Glomerular visceral epithelial cell (primary cell): ENCODE data around the gene IPO11.

Source experiments
- DNase-seq: peaks from one replicate; pipeline ENCODE4 v3.0.0-alpha.2; 2016; ENCODE audit errors: extremely low spot score

Gene IPO11

DNA sequence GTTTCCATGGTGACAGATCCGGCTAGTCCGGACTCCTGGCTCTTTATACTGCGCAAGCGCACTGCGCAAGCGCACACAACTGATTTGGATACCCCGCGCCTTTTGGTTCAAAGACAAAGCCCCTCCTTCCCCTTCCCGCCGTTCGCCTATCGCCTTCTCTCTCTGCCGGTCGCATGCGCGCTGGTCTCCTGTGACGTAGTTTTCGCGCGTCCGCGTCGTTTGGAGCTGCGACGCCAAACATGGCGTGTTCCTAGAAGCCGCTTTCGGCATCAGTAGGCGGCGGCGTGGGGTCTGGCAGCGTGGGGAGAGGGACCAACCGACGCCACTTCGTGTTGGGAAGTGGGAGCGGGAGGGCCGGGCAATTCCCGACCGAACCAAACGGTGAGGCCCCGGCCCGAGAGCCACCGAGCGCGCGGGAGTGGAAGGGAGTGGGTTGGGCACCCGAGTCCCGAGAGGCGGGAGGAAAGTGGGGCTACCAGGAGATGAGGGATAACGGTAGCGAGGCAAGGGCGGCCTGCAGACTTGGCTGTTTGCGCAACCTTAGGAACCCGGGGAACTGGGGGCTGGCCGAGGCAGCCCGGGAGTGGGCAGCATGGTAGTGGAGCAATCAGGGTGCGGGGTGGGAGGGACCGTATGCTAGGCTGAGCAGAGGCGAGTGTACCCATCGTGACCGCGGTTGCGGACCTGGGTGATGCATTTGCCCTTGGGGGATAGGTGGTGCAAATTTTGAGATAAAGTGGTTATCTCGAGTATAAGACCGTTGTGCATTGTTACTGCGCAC lies at the start of gene IPO11:
Gene IPO11, plus strand, starts transcription at position 215 of the 781 bp plus-strand sequence. CDS start 24,517 bp downstream, outside the sequence.
- peak; percentile 100 for DNase-seq

DNA sequence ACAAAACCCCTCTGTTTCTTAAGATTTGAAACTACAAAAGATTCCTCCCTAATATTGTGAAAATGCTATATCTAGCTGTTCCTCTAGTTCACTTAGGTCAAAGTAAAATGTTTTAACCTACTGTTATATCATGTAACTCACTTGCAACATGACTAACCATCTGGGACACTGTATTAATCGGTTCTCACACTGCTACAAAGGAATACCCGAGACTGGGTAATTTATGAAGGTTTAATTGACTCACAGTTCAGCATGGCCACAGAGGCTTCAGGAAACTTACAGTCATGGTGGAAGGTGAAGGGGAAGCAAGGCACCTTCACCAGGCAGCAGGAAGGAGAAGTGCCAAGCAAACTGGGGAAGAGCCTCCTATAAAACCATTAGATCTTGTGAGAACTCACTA lies 43.5 kb upstream of the IPO11 start:
- DNase-seq, result no peak

DNA sequence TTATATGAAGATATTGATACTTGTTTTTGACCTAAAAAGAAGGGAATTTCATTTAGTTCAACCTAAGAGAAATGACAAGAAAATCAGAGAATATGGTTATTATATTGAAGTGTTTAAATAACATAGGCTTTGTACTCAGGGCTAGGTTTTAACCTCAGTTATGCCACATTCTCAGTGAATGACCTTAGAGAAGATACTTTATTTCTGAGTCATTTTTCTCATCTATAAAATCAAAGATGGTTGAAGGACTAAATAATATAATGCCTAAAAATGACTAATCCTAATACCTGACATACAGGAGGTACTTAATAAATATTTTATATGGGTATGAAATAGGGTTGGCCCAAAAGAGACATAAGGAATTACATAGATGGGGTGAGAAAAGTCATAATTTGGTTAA lies 41.2 kb upstream of the IPO11 start:
- DNase-seq, result no peak

DNA sequence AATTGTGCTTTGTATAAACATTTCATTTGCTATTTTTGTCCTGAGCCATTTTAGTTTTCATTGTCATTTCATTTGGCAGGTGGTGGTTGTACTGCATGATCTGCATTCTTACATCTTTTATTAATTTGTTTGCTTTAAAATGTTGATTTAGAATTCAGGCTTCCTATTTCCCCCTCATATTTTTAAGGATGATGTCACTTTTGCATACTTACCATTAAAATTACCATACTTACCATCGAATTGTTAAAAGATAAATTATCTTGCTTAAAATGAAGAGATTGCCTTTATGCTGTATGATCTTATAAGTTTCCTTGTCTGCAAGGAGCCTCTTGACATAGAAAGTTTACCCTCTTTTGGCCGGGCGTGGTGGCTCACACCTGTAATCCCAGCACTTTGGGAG lies 40.0 kb upstream of the IPO11 start:
- DNase-seq, result no peak

DNA sequence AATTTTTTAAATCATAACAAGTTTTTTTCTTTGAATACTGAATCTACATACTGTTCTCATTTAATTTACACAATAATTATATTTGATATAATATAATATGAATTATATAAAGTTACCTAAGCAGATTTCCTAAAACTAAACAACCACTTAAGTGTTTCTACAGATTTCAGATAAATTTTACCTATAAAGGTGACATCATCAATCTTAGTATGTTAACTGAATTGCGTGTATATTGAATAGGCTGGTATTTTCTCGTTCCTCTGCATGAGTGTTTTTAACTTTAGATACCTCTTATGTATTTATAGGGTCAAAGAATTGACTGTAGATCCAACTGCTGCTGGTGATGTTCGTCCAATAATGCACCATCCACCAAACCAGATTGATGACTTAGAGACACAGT lies 39.2 kb upstream of the IPO11 start:
- DNase-seq, result no peak

DNA sequence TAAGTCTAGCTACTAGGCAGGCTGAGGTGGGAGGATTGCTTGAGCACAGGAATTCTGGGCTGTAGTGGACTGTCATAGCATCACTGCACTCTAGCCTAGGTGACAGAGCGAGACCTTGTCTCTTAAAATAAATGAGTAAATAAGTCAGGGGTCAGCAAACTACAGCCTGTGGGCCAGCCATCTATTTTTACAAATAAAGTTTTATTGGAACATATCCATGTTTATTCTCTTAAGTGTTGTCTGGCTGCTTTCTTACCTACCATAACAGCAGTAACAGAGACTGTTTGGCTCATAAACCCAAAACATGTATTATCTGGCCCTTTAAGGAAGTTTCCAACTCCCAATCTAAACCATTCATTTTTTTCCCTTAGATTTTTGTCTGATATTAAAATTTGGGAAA lies 38.5 kb upstream of the IPO11 start:
- no peak for DNase-seq

DNA sequence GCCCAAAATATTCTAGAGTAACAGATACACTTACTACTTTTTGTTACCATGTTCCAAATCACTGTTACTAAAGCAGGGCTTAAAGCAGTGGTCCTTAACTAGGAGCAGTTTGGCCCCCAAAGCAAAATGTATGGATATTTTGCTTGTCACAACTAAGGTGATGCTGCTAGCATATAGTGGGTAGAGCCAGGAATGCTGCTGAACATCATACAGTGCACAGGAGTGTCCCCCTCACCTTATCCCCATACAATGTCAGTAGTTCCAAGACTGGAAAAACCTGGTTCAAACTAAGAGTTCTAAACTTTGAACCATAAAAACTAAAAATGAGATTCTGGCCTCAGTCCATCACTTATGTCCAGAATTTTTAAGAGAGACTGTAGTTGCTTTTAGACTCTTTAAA lies 36.9 kb upstream of the IPO11 start:
- no peak for DNase-seq

DNA sequence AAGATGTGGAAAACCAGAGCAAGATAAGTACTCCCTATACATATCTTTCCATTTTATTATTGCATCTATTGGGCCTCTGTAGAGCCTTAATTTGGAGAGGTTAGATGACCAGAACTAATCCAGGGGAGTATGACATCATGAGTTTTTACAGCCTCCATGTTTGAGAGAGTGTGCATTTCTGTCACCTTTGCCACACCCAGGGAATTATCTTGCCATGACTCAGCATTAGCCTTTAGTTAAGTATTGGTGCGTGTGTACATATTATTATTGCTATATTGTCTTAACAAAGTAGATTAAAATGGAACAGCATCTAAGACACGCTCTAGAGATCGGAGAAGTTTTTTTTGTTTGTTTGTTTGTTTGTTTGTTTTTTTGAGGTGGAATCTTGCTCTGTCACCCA lies 36.5 kb upstream of the IPO11 start:
- DNase-seq, result no peak

DNA sequence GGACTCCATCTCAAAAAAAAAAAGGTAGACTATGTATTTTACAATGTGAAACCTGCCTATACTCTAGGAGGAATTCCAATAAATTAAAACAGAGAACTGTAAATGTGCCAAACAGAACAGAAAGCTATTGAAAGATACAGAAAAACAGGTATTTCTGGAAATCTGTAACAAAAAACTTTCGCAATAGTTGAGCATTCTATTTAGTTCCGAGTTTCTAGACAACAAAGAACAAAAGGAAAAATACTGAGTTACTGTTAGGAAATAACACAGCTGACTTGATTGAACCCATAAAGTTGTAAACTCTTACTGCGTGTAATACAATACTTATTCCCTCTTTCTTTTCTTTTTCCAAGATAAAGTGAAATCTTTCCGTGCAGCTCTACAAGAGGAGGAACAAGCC lies 27.4 kb upstream of the IPO11 start:
- no peak for DNase-seq

DNA sequence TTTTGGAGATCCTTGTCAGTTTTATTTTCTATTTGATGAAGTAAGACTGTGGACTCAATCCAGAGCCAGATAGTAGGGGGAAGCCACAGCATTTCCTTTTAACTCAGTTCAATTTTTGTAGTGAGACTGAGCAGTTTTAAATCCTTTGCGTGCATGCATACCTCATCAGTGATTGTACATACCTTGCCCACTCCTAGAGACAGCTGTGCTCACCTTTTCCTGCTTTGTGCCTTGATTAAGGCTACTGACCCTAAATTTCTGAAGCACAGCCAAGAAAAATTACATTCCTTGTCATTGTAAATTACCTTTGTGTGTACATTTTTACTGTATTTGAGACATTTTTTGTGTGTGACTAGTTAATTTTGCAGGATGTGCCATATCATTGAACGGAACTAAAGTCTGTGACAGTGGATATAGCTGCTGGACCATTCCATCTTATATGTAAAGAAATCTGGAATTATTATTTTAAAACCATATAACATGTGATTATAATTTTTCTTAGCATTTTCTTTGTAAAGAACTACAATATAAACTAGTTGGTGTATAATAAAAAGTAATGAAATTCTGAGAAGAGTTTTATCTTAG lies 26.7 kb upstream of the IPO11 start:
- DNase-seq, result no peak

DNA sequence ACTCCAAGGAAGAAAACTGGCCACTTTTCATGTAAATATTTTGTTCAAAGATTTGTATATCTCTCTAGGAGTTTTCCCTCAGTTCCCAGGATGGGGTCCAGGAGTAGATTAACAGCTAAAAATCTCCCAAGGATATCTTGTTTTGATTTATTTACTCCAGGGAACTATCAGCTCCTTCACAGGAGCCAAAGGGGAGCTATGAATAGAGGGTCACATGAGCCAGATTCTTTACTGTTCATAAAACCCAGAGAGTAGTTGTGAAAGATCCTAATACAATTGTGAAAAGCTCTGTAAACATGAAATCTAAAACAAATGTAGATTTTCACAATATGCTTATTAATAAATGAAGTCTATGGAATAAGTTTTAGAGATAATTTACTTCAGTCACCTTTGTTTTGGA lies 25.7 kb upstream of the IPO11 start:
- no peak for DNase-seq

DNA sequence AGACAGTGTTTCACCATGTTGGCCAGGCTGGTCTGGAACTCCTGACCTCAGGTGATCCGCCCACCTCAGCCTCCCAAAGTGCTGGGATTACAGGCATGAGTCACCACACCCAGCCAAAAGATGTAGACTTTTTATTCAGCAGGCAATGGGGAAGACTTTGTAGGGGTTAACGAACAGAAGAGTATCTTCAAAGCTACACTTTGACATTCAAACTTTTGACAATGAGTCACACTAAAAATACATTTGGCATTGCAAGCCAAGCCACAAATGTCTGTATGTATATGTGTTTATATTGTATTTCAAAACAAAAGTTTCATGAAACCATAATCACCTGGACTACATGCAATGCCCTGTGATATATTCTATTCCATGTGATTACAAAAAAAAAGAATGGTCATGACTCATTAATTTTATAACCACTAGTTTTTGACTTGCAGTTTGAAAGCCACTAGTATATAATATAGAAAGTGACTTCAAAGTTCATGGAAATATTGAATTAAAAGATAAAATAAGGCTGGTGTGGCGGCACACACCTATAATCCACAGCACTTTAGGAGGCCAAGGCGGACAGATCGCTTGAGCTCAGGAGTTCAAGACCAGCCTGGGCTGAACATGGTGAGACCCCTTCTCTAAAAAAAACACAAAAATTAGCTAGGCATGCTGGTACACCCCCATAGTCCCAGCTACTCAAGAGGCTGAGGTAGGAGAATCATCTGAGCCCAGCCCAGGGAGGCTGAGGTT lies 17.2 kb upstream of the IPO11 start:
- DNase-seq, result peak; percentile 25

DNA sequence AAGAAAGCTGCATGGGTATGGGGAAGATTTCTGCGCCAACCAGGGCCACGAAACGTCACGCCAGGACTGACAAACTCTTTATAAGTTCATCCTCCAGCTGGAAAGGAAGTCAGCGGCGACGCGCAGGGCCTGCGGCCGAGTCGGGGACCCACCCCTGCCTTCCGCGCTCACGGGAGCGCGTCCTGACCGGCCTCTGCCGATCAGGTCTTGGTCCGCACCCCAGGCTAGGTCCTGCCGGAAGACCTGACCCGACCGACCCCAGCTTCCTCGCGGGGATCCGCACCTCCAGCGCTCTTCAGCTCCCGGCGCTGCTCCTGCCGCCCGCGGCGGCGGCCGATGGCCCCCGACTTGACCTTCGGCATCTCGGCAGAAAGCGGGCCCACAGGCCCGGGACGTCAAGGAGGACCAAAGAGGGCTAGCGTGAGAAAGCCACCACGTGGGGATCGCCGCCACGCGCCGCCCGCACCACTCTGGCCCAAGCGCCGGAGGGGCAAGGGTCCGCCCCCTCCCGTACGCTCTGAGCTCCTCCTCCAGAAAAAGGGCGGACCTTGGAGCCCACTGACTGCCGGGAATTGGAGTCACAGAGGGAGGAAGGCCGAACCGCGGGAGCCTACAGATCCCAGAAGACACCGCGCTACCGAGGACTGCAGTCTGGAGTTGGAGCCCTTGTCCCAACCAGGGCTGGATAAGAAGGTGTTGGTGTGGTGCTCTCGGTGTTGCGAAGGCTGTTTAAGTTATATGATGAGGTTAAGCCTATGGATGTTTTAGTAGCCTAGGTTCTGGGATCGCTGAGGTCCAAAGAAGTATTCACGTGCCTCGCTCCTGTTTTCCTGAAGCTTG lies 8.9 kb upstream of the IPO11 start, which contains the start of gene DIMT1:
Gene DIMT1, minus strand, starts transcription at position 495 of the 840 bp plus-strand sequence. Its CDS starts 133 bp downstream, at position 362.
- peak; percentile 99 for DNase-seq

DNA sequence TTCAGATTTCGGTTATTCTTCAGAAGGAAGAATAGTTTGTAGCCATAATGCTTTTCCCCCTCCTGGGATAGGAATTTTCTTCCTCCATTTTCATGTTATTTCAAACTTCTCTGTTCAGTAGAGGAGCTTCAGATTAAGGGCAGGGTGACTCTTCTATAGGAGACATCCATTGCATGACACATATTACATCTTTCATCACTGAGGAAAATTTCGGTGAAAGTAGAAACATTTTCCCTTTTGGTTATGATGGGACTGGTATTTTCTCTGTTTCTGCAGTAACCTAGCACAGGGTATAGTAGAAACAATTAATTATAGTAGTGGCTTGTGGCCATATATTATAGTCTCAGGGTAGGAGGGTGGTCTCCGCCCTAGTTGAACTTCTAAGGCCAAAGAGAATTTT lies 1.1 kb downstream of the IPO11 start:
- DNase-seq, result no peak

DNA sequence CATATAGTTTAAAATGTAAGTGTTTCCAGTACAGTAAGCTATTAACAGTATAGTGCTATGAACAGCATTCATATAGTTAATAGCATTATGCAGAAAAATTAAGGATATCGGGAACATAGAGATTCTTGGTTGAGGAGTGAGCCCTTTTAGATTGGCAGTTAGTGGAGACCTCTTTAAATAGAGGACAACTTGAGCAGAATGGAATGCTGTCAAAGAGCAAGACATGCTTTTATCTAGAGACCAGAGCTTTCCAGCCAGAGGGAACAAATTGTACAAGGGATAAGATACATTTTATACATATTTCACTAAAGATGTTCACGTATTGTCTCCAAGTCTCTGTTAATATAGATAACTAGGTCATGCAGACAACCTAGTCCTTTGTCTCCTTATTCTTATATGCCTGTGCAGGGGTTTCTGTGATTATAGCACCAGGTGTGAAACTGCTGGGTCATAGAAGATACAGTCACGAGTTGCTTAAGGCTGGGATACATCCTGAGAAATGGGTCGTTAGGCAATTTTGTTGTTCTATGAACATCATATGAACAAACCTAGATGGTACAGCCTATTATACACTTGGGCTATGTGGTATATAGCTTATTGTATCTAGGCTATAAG lies 6.0 kb downstream of the IPO11 start:
- DNase-seq, result no peak

DNA sequence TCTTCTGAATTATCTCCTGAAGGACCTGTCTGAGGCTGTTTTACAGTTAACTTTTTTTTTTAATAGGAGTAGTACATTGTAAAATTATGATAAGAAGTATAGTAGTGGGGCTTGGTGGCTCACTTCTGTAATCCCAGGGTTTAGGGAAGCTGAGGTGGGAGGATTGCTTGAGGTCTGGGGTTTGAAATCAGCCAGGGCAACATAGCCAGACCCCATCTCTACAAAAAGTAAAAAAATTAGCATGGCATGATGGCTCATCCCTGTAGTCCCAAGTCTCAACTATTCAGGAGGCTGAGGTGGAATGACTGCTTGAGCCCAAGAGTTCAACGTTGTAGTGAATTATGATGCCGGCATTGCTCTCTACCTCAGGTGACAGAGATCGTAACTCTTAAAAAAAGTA lies 7.0 kb downstream of the IPO11 start:
- DNase-seq, result no peak

DNA sequence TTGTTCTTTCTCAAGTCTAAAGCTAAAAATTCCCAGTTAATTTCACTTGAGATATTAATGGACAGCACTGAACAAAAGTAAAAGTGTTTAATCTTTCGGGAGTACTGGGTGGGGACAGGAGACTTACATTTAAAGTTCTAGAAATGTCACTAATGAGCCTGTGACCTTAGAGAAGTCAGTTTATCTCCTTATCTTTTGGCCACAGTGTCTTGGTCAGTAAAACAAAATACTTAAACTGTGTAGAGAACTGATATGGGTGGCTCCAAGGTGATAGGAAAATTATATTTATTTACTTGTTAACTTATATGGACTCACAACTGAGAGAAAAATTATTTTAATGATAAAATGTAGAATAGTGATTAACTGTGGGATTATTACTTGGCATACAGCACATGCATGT lies 8.9 kb downstream of the IPO11 start:
- no peak for DNase-seq

DNA sequence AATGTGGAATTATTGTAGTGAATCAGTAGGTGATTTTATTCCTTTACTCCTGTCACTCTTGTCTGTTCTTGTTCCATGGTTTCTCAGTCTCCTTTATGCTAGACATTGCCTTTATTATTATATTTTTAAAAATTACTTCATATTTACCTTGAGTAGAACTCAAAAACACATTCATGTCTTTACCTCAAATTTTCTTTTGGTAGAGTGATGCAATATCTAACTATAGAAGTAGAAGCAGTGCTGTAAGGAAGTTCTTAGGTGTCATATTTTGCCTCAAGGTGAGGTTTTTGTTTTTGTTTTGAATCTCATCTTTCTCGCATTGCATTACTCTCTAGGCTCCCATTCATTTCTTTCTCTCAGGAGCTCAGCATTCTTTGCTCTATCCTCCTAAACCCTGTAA lies 12.2 kb downstream of the IPO11 start:
- DNase-seq, result no peak

DNA sequence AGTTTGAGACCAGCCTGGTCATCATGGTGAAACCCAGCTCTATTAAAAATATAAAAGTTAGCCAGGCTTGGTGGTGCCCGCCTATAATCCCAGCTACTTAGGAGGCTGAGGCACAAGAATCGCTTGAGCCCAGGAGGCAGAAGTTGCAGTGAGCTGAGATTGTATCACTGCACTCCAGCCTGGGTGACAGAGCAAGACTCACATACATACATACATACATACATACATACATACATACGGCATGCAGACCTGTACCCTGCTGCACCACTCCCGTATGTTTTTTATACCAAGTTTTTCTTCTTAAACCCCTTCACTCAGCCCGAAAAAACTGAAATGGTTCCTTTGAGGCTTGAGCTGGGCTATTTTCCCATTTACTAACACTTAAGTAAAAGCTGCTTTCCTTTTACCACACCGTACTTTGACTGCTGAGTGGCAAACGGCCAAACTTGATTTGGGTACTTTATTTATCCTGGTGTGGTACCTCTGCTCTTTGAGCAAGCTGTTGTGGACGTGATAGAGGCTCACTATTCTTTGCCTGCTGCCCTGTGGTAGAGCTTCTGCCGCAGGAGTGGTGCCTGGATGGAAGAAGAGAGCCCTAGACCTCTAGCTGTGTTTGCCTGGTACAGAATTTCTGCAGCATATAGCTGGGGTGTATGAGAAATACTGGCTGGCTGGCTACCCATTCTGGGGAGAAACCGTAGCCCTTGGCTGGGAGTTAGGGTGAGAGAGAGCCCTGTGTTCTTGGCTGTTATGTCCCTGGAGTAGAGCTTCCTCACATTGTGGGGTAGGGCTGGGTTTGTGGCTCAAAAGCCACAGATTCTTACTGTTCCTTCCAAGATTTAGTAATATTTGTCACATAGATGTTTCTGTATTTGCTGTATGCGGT lies 19.4 kb downstream of the IPO11 start:
- no peak for DNase-seq

DNA sequence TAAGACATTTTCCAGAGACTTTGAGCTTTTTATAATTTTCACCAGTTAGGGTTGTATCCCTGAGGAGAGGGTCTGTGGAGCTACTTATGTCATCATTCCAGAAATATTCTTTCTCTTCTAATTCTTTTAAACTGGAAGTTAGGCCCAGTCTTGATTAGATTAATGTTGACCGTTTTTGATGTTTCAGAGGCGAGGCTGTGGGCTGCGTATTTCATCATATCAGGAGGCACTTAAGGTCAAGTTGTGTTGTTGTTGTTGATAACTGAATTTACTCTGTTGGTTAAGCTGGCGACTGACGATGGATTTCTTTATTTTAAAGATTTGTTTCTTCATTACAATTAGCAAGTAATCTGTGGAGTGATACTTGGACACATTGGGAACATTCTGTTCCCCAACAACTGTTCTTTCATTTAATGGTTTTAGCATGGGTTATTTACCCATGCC lies 20.1 kb downstream of the IPO11 start:
- DNase-seq, result no peak
